NB4 (cell line): ENCODE measurements around the gene EIF2S3B.

Experiments
- DNase-seq: peaks from one replicate; pipeline ENCODE4 v3.0.0; 2010; ENCODE audit warnings: low read depth
- H3K4me3 ChIP-seq: one replicate; pipeline ENCODE4 v1.5.1; 2011; ENCODE audit warnings: mild to moderate bottlenecking, low read depth, low read length, moderate library complexity
- MYC ChIP-seq: IDR thresholded peaks from 2 replicates; pipeline ENCODE4 v1.6.1; 2011; ENCODE audit warnings: low read depth, low read length
- POLR2A ChIP-seq: IDR thresholded peaks from 2 replicates; pipeline ENCODE4 v1.6.1; 2011; ENCODE audit warnings: mild to moderate bottlenecking; ENCODE audit not compliant: insufficient read length; ENCODE audit errors: extremely low read depth
- TF ChIP-seq, protein P1 (sequence below): IDR thresholded peaks from 2 replicates; pipeline ENCODE4 v1.6.1; 2011; ENCODE audit warnings: low read depth, low read length
- TF ChIP-seq, protein P2 (sequence below): IDR thresholded peaks from one replicate; pipeline ENCODE4 v1.5.1; 2012; ENCODE audit warnings: low read depth, low read length

EIF2S3B gene

DNA sequence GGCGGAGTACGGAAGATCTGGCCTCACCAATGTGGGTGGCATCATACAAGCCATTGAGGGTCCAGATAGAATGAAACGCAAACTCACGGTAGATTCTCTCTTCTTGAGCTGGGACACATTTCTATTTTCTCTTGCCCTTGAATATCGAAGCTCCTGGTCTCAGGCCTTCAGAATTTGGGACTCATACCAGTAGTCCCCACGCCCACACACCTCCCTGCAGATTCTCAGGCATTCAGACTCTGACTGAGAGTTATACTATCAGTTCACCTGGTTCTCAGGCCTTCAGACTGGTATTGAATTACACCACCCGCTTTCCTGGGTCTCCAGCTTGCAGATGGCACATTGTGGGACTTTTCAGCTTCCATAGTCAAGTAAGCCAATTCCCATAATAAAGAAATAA lies 37.8 kb downstream of the EIF2S3B start:
- no peak for DNase-seq
- H3K4me3 ChIP-seq: no peak overlapping the region

GRCh38 chr12:10551375-10551774 lies 45.7 kb downstream of the EIF2S3B start:
- H3K4me3 ChIP-seq: no peak overlapping the region
- TF ChIP-seq, protein P1, sequence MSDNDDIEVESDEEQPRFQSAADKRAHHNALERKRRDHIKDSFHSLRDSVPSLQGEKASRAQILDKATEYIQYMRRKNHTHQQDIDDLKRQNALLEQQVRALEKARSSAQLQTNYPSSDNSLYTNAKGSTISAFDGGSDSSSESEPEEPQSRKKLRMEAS: no peak
- no peak for TF ChIP-seq MYC
- TF ChIP-seq, protein P2, sequence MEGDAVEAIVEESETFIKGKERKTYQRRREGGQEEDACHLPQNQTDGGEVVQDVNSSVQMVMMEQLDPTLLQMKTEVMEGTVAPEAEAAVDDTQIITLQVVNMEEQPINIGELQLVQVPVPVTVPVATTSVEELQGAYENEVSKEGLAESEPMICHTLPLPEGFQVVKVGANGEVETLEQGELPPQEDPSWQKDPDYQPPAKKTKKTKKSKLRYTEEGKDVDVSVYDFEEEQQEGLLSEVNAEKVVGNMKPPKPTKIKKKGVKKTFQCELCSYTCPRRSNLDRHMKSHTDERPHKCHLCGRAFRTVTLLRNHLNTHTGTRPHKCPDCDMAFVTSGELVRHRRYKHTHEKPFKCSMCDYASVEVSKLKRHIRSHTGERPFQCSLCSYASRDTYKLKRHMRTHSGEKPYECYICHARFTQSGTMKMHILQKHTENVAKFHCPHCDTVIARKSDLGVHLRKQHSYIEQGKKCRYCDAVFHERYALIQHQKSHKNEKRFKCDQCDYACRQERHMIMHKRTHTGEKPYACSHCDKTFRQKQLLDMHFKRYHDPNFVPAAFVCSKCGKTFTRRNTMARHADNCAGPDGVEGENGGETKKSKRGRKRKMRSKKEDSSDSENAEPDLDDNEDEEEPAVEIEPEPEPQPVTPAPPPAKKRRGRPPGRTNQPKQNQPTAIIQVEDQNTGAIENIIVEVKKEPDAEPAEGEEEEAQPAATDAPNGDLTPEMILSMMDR: no peak
- TF ChIP-seq POLR2A: no peak
- no peak for DNase-seq

More for the DNA sequence above, 37.8 kb downstream of the EIF2S3B start:
- TF ChIP-seq, protein P2: no peak

GRCh38 chr12:10553148-10553547 lies 47.5 kb downstream of the EIF2S3B start:
- DNase-seq: no peak
- TF ChIP-seq, protein P2: no peak
- TF ChIP-seq POLR2A (no peak), MYC (no peak)
- TF ChIP-seq, protein P1: no peak
- no peak overlapping the region for H3K4me3 ChIP-seq

DNA sequence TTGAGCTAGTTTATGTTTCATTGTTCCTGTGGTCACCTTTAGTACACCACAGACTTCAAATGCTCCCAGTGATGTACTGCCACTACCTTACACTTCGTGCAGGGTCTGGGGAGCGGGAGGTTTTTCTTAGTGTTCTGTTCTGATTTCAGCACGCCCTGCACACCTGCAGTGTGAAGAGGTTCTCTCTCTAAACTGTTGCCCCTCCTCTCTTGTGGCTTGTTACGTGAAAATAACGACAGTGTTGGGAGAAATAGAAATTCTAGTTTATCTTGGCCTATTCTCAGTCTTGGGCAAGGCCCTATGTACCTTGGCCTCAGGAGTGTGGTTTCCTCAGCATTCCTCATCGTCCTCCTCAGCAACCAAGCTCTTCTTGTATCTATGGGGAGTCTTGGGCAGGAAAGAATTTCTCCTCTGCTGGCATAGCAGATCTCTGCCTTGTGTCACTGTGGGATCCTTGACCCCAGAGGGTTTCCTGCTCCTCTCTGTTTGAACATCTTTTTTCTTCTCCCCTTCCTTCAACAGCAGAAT lies 48.6 kb downstream of the EIF2S3B start:
- TF ChIP-seq, protein P1: no peak
- no peak for TF ChIP-seq POLR2A
- no peak for TF ChIP-seq MYC
- TF ChIP-seq, protein P2: no peak
- DNase-seq: no peak
- H3K4me3 ChIP-seq: no peak overlapping the region

DNA sequence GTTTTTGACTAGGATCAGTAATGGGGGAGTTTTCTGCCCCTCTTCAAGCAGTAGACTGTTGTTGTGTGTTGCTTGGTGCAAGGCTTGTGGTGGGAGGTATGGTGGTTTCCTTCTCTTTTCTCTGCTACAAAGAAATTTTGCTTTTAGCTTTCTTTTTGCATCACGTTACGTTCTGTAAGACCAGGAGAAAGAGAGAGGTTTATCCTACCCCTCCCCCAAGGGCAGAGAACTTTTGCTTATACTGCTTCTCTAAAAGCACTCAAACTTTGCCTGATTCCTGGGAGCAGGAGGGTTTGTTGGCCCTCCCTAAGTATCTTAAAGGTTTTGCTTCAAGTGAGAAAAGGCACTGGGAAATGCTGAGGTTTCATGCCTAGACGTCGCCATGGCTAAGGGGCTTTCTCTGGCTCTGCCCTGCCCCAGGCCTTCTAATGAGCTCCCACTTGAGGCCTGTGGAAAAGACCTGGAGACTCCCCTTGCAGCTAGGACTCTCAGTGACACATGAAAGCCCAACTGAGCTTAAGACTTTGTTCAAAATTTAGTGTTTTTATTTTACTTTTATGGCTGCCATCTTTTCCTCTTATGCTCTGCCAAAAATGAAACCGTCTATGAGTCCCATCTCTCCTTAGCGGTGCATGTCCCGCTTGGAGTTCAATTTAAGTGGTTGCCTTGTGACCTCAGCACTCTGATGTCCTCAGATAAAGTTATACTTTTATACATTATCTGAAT lies 49.2 kb downstream of the EIF2S3B start:
- H3K4me3 ChIP-seq: no peak overlapping the region
- TF ChIP-seq MYC: no peak
- TF ChIP-seq, protein P2: no peak
- TF ChIP-seq, protein P1: no peak
- no peak for TF ChIP-seq POLR2A
- no peak for DNase-seq
